ENCODE data around the gene LRRIQ4.

Gene LRRIQ4

DNA sequence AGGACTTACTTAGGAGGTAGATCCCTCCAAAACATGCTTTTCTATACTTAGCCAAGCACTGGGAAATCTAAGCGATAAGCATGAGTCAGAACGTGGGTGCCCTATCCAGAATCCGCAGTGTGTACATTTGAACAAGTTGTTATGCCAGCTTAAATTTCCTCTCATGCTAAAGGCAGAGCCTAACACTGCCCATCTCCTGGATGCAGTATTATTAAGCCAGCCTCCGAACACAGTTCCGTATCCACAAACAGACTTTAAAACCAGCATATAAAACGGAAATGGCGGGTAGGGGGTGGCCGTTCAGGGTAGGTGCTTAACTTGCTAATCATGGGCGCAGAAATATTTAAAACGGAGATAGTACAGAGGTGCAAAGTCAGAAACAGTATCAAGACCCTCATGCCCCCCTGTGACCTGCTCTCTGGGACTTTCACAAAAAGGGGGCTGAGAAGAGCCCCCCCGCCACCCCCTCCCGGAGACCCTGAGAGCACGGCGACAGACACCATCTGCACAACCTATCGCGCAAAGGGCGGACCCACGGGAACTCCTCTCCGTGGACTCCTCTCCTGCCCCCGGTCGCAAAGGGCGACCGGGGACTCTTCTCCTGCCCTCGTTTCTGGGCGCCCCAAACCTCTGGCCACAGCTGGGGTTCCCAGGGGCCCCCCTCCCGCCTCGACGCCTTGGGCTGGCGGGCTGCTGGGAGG, 889 bp upstream of the LRRIQ4 start:
- peak; percentile 49 for DNase-seq

DNA sequence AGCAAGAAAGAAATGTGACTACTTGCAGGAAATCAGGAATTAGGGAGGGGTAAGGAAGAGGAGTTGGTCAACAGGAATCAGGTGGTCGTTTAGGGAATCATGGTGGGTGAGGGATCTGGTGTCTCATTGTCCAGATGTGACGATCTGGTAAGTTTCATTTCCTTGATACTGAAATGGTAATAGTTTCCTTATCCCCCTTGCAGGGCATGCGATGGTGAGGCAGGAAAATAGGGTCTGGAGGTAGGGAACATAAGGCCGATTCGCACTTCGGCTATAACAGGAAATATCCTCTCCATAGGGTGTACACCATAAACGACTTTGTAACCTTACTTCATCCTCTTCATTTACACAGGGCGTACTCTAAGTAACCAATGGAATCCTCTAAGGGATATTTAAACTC, 608 bp downstream of the LRRIQ4 start:
- DNase-seq, result no peak

DNA sequence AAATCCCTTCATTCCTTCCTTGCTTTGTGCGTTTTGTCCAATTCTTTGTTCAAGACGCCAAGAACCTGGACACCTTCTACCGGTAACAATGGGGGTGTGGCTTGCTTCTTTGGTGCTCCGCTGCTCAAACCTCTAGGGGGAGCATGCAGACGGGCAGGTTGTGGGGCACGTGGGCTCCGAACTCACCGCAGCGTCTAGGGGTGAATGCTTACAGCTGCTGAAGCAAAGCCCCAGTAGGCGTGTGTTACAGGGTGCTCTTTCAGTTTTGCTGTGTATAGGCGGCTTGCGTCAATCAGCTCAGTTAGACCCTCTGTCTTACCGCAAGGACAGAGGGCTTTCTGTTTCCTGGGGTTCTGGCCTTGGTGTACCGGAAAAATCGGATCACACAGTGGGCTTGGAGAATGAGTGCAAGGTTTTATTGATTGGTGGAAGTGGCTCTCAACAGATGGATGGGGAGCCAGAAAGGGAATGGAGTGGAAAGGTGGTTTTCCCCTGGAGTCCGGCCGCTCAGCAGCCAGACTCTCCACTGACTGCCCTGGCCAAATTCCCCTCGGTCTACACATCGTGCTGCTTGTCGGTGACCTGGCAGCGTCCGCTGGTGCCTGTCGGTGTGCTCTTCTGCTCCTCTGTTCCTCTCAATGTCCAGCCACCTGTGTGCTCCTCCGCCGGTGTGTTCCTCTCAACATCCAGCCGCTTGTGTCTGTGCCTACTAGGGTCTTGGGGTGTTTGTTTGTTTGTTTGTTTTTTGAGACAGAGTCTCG, 1.3 kb downstream of the LRRIQ4 start:
- peak; percentile 36 for DNase-seq

DNA sequence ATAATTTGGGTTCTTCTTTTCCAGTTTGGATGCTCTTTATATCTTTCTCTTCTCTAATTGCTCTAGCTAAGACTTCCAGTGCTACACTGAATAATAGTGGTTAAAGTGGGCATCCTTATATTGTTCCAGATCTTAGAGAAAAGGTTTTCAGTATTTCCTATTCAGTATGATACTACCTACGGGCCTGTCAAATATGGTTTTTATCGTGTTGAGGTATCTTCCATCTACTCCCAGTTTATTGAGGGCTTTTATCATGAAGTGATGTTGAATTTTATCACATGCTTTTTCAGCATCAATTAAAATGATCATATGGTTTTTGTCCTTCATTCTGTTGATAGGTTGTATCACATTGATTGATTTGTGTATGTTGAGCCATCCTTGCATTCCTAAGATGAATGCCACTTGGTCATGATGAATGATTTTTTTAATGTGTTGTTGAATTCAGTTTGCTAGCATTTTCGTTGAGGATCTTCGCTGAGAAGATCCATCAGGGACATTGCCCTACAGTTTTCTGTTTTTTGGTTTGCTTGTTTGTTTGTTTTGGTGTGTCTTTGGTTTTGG, 3.0 kb downstream of the LRRIQ4 start:
- DNase-seq, result no peak

DNA sequence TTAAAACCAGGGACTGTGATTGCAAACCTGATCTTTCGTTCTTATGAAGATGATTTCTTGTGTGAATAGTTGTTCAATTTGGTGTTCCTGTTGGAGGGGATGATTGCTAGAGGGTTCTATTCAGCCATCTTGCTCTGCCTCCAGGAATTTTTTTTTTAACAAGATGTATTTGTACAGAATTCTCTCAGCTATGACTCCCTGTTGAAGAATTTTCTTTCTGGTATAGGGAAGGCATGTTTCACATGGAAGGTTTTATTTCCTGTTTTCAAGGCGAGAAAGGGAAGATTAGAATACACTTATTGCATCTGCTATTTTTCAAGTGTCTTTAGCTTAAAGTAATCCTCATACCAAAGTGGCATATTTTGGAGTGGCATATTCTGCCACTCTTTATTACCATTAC, 5.6 kb downstream of the LRRIQ4 start:
- no peak for DNase-seq

DNA sequence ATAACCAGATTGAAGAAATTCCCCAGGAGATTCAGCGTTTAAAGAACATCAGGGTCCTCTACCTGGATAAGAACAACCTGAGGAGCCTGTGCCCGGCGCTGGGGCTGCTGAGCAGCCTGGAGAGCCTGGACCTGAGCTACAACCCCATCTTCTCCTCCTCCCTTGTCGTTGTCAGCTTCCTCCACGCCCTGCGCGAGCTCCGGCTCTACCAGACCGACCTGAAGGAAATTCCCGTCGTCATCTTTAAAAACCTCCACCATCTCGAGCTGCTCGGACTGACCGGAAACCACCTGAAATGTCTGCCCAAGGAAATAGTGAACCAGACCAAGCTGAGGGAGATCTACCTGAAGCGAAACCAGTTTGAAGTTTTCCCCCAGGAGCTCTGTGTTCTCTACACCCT, 9.4 kb downstream of the LRRIQ4 start:
- DNase-seq, result no peak

DNA sequence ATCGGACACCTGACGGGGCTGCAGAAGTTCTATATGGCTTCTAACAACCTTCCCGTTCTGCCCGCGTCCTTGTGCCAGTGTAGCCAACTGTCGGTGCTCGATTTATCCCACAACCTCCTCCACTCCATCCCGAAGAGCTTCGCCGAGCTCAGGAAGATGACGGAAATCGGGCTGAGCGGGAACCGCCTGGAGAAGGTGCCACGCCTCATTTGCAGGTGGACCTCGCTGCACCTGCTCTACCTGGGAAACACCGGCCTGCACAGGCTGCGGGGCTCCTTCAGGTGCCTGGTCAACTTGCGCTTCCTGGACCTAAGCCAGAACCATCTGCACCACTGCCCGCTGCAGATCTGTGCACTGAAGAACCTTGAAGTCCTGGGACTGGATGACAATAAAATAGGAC, 9.9 kb downstream of the LRRIQ4 start:
- no peak for DNase-seq

DNA sequence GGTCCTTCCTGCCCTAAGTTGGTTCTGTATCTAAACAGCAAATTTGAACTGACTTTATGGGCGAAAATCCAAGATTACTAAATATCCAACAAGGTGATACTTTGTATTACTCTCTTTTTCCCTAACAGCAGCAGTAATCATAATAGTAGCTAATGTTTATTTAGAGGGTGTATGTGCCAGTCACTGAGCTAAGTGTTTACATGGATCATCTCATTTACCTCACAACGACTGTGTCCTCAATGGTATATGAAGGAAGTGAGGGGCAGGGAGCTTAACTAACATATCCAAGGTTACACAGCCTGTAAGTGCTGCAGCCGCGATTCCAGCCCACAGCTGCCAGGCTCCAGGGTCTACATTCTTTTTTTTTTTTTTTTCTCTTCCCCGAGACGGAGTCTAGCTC, 10.3 kb downstream of the LRRIQ4 start:
- no peak for DNase-seq

DNA sequence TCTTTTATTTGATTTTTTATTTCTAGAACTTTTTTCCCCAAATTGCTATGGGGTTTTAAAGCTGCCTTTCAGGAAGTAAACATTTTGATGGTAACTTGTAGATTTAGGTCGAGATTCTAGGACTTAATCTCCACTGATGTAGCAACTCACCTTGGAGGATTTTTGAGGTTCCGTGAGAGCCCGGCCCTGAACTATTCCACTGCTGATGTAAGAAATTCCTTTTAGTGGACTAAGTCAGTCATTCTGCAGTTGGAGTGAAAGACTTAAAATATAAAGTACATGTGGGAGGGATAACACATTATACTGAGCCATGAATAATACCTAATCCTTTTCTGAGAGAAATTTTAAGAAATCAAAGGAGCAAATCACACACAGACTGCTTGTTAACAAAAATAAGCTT, 12.6 kb downstream of the LRRIQ4 start:
- no peak for DNase-seq

DNA sequence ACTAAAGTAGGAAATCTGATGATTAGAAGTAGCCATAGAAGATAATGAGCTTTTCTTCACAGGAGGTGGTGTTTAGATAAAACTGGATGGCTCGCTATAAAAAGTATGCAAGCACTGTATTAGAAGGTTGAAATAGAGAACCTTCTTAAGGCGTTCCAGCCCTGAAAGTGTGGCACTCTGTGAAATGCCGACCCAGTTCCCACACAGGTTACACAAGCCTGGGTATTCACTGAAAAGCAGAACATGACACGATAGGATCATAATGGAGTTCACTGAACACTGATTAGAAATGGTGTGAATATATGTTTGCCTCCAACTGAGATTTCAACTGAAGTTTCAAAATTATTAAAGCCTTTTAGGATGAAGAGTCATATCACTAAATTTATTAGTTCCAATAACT, 15.0 kb downstream of the LRRIQ4 start:
- no peak for DNase-seq

DNA sequence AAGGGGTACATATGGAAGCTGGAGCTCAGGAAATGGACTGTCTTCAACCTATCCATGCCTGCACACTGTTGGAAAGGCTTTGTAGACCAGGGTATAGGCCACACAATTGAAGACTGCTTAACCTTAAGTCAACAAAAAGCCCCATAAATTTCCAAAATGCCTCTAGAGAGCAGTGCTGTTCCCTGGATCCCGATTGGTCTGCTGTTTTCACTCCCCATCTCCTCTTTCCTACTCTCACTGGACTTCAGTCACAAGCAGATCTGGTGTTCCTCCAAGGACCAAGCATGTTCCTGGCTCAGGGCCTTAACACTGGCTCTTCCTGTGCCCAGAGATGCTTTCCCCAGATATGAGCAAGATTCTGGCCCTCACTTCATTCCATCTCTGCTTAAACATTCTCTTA, 22.9 kb downstream of the LRRIQ4 start:
- DNase-seq, result no peak

DNA sequence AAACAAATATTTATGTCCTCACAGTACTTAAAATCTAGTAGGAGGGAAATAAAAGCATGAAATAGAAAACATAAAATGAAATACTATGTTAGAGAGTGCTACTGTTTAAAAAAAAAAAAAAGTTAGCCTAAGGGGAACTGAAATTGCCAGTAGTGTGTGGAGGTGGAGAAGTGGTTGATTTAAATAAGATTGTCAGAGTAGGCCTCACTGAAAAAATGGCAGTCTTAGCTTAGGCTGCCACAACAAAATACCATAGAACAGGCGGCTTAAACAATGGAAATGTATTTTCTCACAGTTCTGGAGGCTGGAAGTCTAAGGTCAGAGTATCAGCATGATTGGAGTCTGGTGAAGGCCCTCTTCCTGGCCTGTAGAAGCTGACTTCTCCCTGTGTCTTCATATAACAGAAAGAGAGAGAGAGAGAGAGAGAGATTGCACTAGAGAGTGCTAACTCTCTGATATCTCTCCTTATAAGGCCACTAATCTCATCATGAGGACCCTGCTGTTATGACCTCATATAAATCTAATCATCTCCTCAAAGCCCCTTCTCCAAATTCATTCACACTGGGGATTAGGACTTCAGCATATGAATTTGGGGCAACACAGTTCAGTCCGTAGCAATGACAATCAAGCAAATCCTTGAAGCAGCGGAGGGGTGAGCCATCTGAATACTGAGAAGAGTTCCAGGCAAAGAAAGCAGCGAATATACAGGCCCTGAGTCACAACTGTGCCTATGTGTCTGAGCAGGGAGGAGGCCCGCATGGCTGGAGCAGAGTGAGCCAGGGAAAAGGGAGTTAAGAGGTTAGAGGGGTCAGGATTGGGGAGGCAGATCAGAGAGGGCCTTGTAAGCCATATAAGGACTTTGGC, 23.6 kb downstream of the LRRIQ4 start:
- no peak for DNase-seq

DNA sequence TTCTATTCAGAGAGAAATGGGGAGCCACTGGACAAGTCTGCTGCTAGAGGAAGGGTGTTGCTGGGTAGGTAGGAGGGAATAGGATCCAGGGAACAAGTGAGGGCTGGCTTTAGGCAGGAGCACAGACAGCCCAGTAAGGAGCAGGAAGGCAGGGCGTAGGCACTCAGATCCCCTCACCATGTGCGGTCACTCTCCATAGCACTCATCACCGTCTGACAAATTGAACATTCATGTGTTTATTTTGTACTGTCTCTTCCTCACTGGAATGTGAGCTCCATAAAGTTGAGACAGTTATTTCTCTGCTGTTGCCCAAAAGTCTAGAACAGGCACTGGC, 24.2 kb downstream of the LRRIQ4 start:
- DNase-seq, result no peak

DNA sequence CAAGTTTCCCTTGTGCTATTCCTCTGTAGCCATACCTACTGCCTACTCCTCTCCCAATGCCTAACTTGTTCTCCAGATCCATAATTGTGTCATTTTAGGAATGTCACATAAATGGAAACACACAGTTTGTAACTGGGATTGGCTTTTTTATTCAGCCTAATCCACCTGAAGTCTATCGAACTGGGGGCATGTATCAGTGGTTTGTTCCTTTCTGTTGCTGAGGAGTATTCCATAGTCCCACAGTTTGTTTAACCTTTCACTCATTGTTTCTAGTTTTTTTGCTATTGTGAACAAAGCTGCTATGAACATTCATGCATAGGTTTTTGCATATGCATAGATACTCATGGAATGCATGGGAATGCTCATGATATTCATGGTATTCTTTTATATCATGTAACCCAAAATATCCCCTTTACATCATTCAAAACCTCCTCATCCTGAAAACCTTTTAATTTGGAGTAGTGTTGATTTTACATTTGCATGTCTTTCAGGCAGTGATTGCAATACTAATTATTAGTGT, 25.9 kb downstream of the LRRIQ4 start:
- no peak for DNase-seq

DNA sequence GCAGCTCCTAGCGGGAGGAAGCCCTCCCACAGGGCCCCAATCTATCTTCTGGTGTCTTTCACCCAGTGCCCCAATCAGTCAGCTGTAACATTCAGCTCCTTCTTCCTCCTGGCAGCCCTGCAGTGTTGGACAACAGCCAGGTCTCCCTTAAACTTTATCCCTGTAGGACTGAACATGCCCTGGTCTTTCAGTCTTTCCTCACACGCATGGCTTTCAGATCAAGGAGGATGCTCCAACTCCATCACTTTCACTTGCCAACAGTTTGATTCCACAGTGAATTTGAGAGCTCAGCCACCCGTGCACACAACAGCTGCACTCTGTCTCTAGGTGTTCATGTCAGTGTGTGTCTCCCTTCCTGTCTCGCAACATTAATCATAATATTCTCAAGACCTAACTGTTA, 28.5 kb downstream of the LRRIQ4 start:
- DNase-seq, result no peak

DNA sequence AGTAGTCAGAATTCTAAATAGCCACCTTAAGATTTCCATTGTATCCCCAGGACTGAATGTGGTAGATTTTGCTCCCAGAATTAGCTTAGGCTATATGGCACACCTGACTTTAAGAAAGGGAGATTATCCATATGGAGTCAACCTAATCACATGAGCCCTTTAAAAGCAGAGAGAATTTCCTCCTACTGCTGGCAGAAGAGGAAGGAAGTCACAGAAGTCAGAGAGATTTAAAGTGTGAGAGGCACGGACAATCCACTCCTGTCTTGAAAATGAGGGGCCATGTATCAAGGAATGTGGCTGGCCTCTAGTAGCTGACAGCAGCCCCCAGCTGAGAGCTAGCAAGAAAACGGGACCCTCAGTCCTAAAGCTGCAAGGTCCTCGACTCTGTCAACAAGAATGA, 30.3 kb downstream of the LRRIQ4 start:
- DNase-seq, result no peak

DNA sequence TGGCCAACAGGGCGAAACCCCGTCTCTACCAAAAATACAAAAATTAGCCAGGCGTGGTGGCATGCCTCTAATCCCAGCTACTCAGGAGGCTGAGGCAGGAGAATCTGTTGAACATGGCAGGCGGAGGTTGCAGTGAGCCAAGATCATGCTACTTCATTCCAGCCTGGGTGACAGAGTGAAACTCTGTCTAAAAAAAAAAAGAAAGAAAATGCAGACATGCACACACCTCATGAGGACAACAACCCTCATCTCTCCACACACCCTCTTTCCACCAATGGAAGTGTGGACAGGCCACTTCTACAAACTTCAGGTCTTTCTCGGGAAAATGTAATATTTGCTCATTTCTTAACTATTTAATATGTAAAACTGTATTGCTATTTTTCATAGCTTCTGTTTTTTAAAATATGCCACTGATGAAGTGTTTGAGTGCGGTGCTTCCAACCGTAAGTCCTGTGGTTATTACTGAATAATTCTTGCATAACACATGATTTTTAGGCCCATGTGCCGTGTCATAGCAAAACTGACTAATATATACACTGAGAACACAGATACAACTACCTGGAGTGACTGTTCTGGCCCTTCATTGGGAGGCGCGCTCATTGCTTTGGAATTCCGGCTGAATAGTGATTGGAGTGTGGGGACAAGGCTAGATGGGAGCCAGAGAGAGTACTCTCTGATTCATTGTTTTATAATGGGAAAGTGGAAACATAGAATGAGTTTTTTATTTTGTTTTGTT, 34.0 kb downstream of the LRRIQ4 start:
- DNase-seq, result no peak

DNA sequence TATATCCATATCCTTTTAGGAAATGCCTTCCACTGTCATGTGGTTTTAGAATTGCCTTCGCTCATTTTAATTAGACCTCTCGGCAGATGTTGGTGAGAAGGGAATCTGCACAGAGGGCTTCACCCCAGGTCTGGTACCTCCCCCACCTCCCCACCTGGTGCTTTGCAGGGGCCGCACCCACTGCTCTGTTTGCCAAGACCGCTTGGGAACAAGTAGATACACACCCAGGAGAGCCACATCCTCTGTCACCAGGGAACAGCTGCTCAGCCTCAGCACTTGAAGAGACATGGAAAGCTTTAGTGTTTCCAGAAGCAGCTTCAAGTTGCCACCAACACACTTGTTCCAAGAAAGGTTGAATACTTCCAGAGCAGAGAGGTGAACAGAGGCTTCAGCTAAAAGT, 35.2 kb downstream of the LRRIQ4 start:
- DNase-seq, result no peak

DNA sequence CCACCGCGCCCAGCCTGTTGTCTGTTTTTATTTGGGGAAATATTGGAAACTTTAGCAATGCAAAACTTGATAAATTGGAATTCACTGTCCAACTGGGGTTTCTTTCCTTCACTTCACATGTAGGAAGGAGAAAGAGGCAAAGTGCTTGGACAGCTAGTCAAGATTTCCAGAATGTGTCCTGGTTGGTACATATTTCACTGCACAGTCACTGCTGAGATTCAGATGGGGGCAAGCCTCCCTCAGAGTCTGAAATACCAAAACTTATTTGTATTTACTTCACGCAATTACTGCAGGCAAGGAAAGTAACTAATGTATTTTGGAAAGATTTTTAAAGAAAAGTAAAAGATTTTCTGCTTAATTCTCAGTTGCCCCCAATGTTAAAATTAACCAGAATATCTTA, 36.1 kb downstream of the LRRIQ4 start:
- DNase-seq, result no peak

DNA sequence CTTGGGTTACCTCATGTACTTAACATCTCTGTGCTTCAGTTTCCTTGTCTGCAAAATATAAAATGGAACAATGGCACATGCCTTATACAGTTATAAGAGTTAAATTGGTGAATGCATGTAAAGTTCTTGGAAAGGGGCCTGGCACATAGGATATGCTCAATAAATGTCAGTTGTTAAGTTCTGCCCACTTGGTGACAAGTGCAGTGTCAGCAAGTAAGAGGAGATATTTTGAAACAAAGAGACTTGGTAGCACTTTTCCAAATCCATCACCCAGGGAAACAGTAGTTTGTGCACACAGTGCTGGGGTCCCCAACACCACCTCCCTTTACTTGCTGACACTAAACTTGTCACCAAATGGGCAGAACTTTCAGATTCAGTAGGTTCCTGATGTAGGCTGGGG, 37.9 kb downstream of the LRRIQ4 start:
- DNase-seq, result no peak

DNA sequence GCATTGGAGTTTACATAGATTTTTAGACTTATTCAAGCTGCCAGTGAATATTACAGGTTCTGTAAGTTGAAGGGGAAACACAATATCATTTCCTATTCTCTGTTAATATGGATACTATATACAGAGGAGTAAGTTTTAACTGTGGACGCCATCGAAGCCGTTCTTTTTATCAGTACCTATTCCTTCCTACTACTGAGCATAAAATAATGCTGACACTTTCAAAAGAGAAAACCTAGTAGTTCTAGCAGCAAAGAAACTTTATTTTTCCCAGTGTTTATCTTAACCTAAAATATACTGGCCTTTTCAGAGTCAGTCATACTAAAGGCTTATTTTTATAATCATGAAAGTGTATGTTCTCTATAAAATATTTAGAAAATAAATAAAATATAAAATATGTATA, 42.8 kb downstream of the LRRIQ4 start:
- no peak for DNase-seq

DNA sequence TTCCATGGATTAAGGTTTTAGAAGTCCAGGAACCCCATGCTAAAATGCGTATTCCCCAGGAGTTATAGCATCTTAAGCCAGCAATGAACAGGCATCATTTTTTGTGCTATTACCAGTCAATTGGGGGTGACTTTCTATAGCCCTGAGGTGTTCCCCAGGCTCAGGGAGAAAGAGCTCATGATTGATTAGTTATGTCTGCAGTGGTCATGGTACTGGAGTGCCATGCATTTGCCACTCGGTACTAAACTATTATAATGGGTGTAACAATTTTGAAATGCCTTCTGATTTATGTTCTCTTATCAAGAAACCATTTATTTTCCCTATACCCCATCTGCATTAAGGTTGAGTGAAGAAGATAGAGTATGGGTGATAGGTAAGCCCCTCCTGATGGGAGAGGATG, 45.1 kb downstream of the LRRIQ4 start:
- no peak for DNase-seq

DNA sequence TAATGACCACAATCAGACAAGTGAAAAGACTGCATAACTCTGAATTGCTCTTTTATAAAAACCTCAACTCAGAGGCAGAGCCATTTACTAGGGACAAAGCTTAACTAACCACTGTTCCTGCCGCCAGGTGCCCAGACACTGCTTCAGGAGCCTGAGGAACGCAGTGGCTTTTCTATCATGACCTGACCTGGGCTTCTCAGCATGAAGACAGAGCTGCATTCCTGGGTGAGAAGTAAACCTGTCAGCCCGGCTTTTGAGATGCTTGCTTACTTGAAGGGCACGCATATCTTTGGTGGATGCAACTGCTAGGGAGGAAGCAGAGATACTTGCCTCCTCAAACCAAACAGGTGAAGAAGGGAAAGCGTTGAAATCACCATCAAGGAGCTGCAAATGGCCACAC, 49.2 kb downstream of the LRRIQ4 start:
- no peak for DNase-seq
